Pancreas (tissue), 10 donors: ENCODE data around the gene TMEM69. TPM values are rescaled to one million over a fixed set of nuclear protein-coding genes. Genes with fewer than 3 reads are reported as not detected.
A peak's percentile ranks its signal among the peaks of the same experiment; 100 is the strongest.

Source experiments
- ATAC-seq, 4 donors: fragments of 200-7000 bp; cut with Tn5 transposase; one replicate each; pipeline versions ENCODE4 v1.8.0 to v1.9.1; 2020; ENCODE audit warnings: mild to moderate bottlenecking in 4 of 4, moderate library complexity in 4 of 4
- DNase-seq, 6 donors: peaks; one replicate each; pipeline ENCODE4 v3.0.0-alpha.2; 2020
- FAIRE-seq: peaks from 2 replicates; lab custom pipeline; 2012; peaks lifted over from hg19 to GRCh38; lab: Jason Lieb, UNC
- H3K27ac ChIP-seq, 4 donors: fragments of 200-600 bp; sonication (generic); 1 replicate in 3 of 4; 2 replicates in 1 of 4; pipeline versions ENCODE4 v1.5.0 to v1.8.0; 2020
- H3K27me3 ChIP-seq, 4 donors: fragments of 200-600 bp; one replicate each; pipeline ENCODE4 v1.8.0; 2021
- H3K36me3 ChIP-seq, 3 donors: fragments of 200-600 bp; sonication (generic) in 1 of 3; one replicate each; pipeline versions ENCODE4 v1.5.0 to v1.8.0; 2020 to 2021
- H3K4me1 ChIP-seq, 3 donors: fragments of 200-600 bp; one replicate each; pipeline ENCODE4 v1.8.0; 2021
- H3K4me3 ChIP-seq, 4 donors: fragments of 200-600 bp; sonication (generic) in 2 of 4; one replicate each; pipeline versions ENCODE4 v1.5.0 to v1.8.0; 2020 to 2021
- H3K9me3 ChIP-seq, 4 donors: fragments of 200-600 bp; one replicate each; pipeline ENCODE4 v1.8.0; 2021
- CTCF ChIP-seq, 4 donors: fragments of 200-600 bp; sonication (generic) in 3 of 4; IDR thresholded peaks; one replicate each; pipeline versions ENCODE4 v1.5.0 to v1.8.0; 2021; ENCODE audit warnings: antibody characterized with exemption in 4 of 4
- WGBS, 2 donors: extraction: QIAGEN DNeasy Blood & Tissue Kit; methylation state at CpG; one replicate each; pipeline ENCODE4 v1.1.7; 2013; 5-methylcytosine and 5-hydroxymethylcytosine counted together
- intact Hi-C, 3 donors: fragments of 100-400 bp; cut with DNase I; formaldehyde crosslinking; loops; one replicate each; pipeline versions ENCODE4 v1.11.1 to v1.14.2; 2022
- polyA plus RNA-seq, 2 donors: library from polyadenylated mRNA; stranded (reverse); fragments of 200-250 nt; gene quantifications; one replicate each; pipeline ENCODE4 v1.2.3, GENCODE V29; 2013
- total RNA-seq, 6 donors: library from RNA; stranded (reverse); fragmentation: NEBNext Ultra II Directional in 4 of 6; extraction: Animal tissue kit (Norgen Biotek cat#: 25700) in 4 of 6; gene quantifications; one replicate each; pipeline versions ENCODE4 v1.2.1 to v1.2.4, GENCODE V29; 2021 to 2023
- donor health status: healthy with polysubstance abuse.
- donor health status: DM: no; HTN: no; CAD: no; lungs with moderate emphysema.
- donor health status: DM: no; HTN: no; CAD: no.
- donor health status: control.
- donor health status: control.
- donor health status: Bipolar disorder and iron deficiency.
- donor health status: DM: yes; HTN: yes; CAD: no.
- donor health status: DM: no; HTN: no; CAD: no.
- donor health status: DM: no; HTN: no; CAD: no.
- donor health status: DM: yes; HTN: yes; CAD: no.

TMEM69 gene
- total RNA-seq (10 to 100 TPM in 1 of 6 donors, 1 to 10 TPM in 5; 5.7 to 11.2 (median 7.9) TPM), polyA plus RNA-seq (10 to 100 TPM in 1 of 2 donors, 1 to 10 TPM in 1; 5.9 to 13.6 TPM)

GRCh38 chr1:45687754-45688740 is at the start of gene TMEM69:
TMEM69 (plus strand) TSS chr1:45688181; CDS start chr1:45691069, 2,888 bp downstream.
- TF ChIP-seq CTCF (IDR thresholded peaks at IDR 0.05) = peak in 1 of 4 donors; percentile 6
- intact Hi-C loops = no loop called here
- H3K4me1 ChIP-seq = peaks cover 0 to 20% (median 5%) of the 10 kb centered on the region in 3 donors
- ATAC-seq (peak; percentile 61 to 74 (median 64)), DNase-seq (peak; percentile 44 to 80 (median 70)), FAIRE-seq (no peak)
- no peaks in the 10 kb centered on the region for H3K27me3 ChIP-seq
- H3K36me3 ChIP-seq = peaks cover 0 to 6% (median under 1%) of the 10 kb centered on the region in 3 donors
- peak within 1 kb of the TSS; percentile 90 to 98 (median 94) for H3K27ac ChIP-seq
- 1% methylated on average over 24 of the region's 24 CpGs for WGBS, 2 donors
- no peaks in the 10 kb centered on the region for H3K9me3 ChIP-seq
- peak within 1 kb of the TSS; percentile 47 to 97 (median 84) for H3K4me3 ChIP-seq

GRCh38 chr1:45640293-45640692 is 47.7 kb upstream of the TMEM69 start:
- intact Hi-C loops = no loop called here
- Histone ChIP-seq H3K36me3 (peaks cover 0 to 47% (median 31%) of the 10 kb centered on the region in 3 donors), H3K4me1 (peaks cover 3 to 12% (median 11%) of the 10 kb centered on the region in 3 donors), H3K4me3 (no peak overlapping the region), H3K9me3 (no peaks in the 10 kb centered on the region), H3K27me3 (no peaks in the 10 kb centered on the region), H3K27ac (no peak overlapping the region)
- ATAC-seq = no peak
- DNase-seq = no peak
- 100% methylated on average over 1 of the region's 1 CpG for WGBS, 2 donors
- FAIRE-seq = no peak
- TF ChIP-seq CTCF (IDR thresholded peaks at IDR 0.05) = no peak

- Histone ChIP-seq H3K36me3 (peaks cover 0 to 30% (median 21%) of the 10 kb centered on the region in 3 donors), H3K4me3 (no peak overlapping the region), H3K27me3 (no peaks in the 10 kb centered on the region), H3K9me3 (no peaks in the 10 kb centered on the region), H3K4me1 (peaks cover 3 to 12% (median 12%) of the 10 kb centered on the region in 3 donors), H3K27ac (peak overlapping the region; percentile 49 to 74 (median 54))
- no peak for FAIRE-seq
- no peak for DNase-seq
- ATAC-seq = no peak
- intact Hi-C loops = no loop called here
- WGBS, 2 donors = 39 to 55% methylated on average over 5 of the region's 5 CpGs
- TF ChIP-seq CTCF (IDR thresholded peaks at IDR 0.05) = no peak
These were observed 44.7 kb upstream of the TMEM69 start for GRCh38 chr1:45643321-45643720.

GRCh38 chr1:45643978-45644377 is 44.0 kb upstream of the TMEM69 start:
- H3K9me3 ChIP-seq = no peaks in the 10 kb centered on the region
- DNase-seq (no peak), FAIRE-seq (peak; percentile 84), ATAC-seq (peak; percentile 80 to 94 (median 90))
- H3K36me3 ChIP-seq = peaks cover 0 to 23% (median 14%) of the 10 kb centered on the region in 3 donors
- H3K27ac ChIP-seq = peak overlapping the region; percentile 49 to 74 (median 54)
- TF ChIP-seq CTCF (IDR thresholded peaks at IDR 0.05) = no peak
- H3K27me3 ChIP-seq = no peaks in the 10 kb centered on the region
- intact Hi-C loops = no loop called here
- H3K4me1 ChIP-seq = peaks cover 3 to 12% (median 12%) of the 10 kb centered on the region in 3 donors
- H3K4me3 ChIP-seq = no peak overlapping the region
